Urinary bladder (tissue), 4 donors: Measurements from ENCODE around the gene SLC25A26. TPM values are rescaled to one million over a fixed set of nuclear protein-coding genes. Genes with fewer than 3 reads are reported as not detected.
"Not testable (repeated sequence)": the region's sequence is repeated elsewhere in the genome, so short reads cannot be mapped to it uniquely, and the experiment has no call there.

ENCODE experiments used
- DNase-seq: peaks from one replicate; pipeline ENCODE4 v3.0.0-alpha.2; 2015; ENCODE audit errors: extremely low spot score
- H3K27ac ChIP-seq: one replicate; pipeline ENCODE4 v1.5.1; 2013; ENCODE audit warnings: low read depth, mild to moderate bottlenecking, moderate library complexity
- H3K36me3 ChIP-seq: one replicate; pipeline ENCODE4 v1.6.1; 2013; ENCODE audit warnings: mild to moderate bottlenecking, moderate library complexity; ENCODE audit not compliant: insufficient read depth
- H3K4me1 ChIP-seq: one replicate; pipeline ENCODE4 v1.6.1; 2013; ENCODE audit warnings: mild to moderate bottlenecking, moderate library complexity; ENCODE audit not compliant: insufficient read depth
- H3K4me3 ChIP-seq: one replicate; pipeline ENCODE4 v1.5.1; 2013; ENCODE audit warnings: low read depth, low read length
- WGBS: extraction: QIAGEN DNeasy Blood & Tissue Kit; methylation state at CpG from one replicate; pipeline ENCODE4 v1.1.7; 2013; 5-methylcytosine and 5-hydroxymethylcytosine counted together
- polyA plus RNA-seq: library from polyadenylated mRNA; stranded (reverse); fragments of 200-250 nt; gene quantifications from one replicate; pipeline ENCODE4 v1.2.3, GENCODE V29; 2013
- total RNA-seq: library from RNA; depleted of rRNA; stranded (reverse); fragments of >200 nt; gene quantifications from one replicate; pipeline ENCODE4 v1.2.3, GENCODE V29; 2014
- donor health status: healthy with polysubstance abuse.
- donor health status: healthy.

SLC25A26 gene
- total and polyA plus RNA-seq, 2 donors: 19.1 to 21.6 TPM

- H3K4me1 ChIP-seq: no peaks in the 10 kb centered on the region
- no peaks in the 10 kb centered on the region for H3K36me3 ChIP-seq
- 72% methylated on average over 2 of the region's 2 CpGs for WGBS
- H3K27ac ChIP-seq: no peak overlapping the region
- no peak overlapping the region for H3K4me3 ChIP-seq
- DNase-seq: no peak
Observed at GRCh38 chr3:66297900-66298299, 77.1 kb downstream of the SLC25A26 start.

GRCh38 chr3:66298591-66298990 lies 77.8 kb downstream of the SLC25A26 start:
- no peaks in the 10 kb centered on the region for H3K4me1 ChIP-seq
- DNase-seq: no peak
- no peak overlapping the region for H3K4me3 ChIP-seq
- no peaks in the 10 kb centered on the region for H3K36me3 ChIP-seq
- H3K27ac ChIP-seq: no peak overlapping the region
- 47% methylated on average over 1 of the region's 1 CpG for WGBS

GRCh38 chr3:66299085-66299484 lies 78.3 kb downstream of the SLC25A26 start:
- not testable (repeated sequence) for H3K27ac ChIP-seq, H3K4me1 ChIP-seq, DNase-seq, H3K36me3 ChIP-seq, H3K4me3 ChIP-seq
- 75% methylated on average over 7 of the region's 7 CpGs for WGBS

GRCh38 chr3:66299891-66300290 lies 79.1 kb downstream of the SLC25A26 start:
- Histone ChIP-seq H3K36me3 (no peaks in the 10 kb centered on the region), H3K27ac (no peak overlapping the region), H3K4me1 (no peaks in the 10 kb centered on the region), H3K4me3 (no peak overlapping the region)
- DNase-seq: no peak
- WGBS: 70% methylated on average over 4 of the region's 4 CpGs

- no peak overlapping the region for H3K4me3 ChIP-seq
- H3K36me3 ChIP-seq: no peaks in the 10 kb centered on the region
- no peak overlapping the region for H3K27ac ChIP-seq
- WGBS: 93% methylated on average over 3 of the region's 3 CpGs
- DNase-seq: no peak
- H3K4me1 ChIP-seq: no peaks in the 10 kb centered on the region
Observed at GRCh38 chr3:66302288-66302687, 81.5 kb downstream of the SLC25A26 start.

- 93% methylated on average over 3 of the region's 3 CpGs for WGBS
- H3K36me3 ChIP-seq: no peaks in the 10 kb centered on the region
- H3K27ac ChIP-seq: no peak overlapping the region
- H3K4me3 ChIP-seq: no peak overlapping the region
- no peak for DNase-seq
- H3K4me1 ChIP-seq: no peaks in the 10 kb centered on the region
Observed at GRCh38 chr3:66303491-66303901, 82.7 kb downstream of the SLC25A26 start.

GRCh38 chr3:66304293-66304692 lies 83.5 kb downstream of the SLC25A26 start:
- Histone ChIP-seq H3K36me3 (no peaks in the 10 kb centered on the region), H3K4me1 (no peaks in the 10 kb centered on the region), H3K27ac (no peak overlapping the region), H3K4me3 (no peak overlapping the region)
- no peak for DNase-seq
- WGBS: 92% methylated on average over 3 of the region's 3 CpGs

- H3K4me1 ChIP-seq, H3K4me3 ChIP-seq, H3K36me3 ChIP-seq, DNase-seq, H3K27ac ChIP-seq: not testable (repeated sequence)
- WGBS: 97% methylated on average over 7 of the region's 7 CpGs
Observed at GRCh38 chr3:66306086-66306485, 85.3 kb downstream of the SLC25A26 start.

- WGBS: 76% methylated on average over 4 of the region's 4 CpGs
- H3K4me3 ChIP-seq, DNase-seq, H3K27ac ChIP-seq, H3K36me3 ChIP-seq, H3K4me1 ChIP-seq: not testable (repeated sequence)
Observed at GRCh38 chr3:66306991-66307390, 86.2 kb downstream of the SLC25A26 start.

GRCh38 chr3:66312039-66312438 lies 91.2 kb downstream of the SLC25A26 start:
- Histone ChIP-seq H3K27ac (no peak overlapping the region), H3K36me3 (no peaks in the 10 kb centered on the region), H3K4me3 (no peak overlapping the region), H3K4me1 (no peaks in the 10 kb centered on the region)
- WGBS: 98% methylated on average over 4 of the region's 4 CpGs
- no peak for DNase-seq

- WGBS: 56% methylated on average over 6 of the region's 6 CpGs
- H3K4me3 ChIP-seq: no peak overlapping the region
Observed at GRCh38 chr3:66314455-66314854, 93.7 kb downstream of the SLC25A26 start.

GRCh38 chr3:66317750-66318376 lies 97.1 kb downstream of the SLC25A26 start:
- H3K4me1 ChIP-seq: no peaks in the 10 kb centered on the region
- no peak overlapping the region for H3K27ac ChIP-seq
- H3K4me3 ChIP-seq: no peak overlapping the region
- no peaks in the 10 kb centered on the region for H3K36me3 ChIP-seq
- no peak for DNase-seq
- WGBS: 85% methylated on average over 7 of the region's 7 CpGs

More at GRCh38 chr3:66314455-66314854, 93.7 kb downstream of the SLC25A26 start:
- Histone ChIP-seq H3K27ac (no peak overlapping the region), H3K36me3 (no peaks in the 10 kb centered on the region), H3K4me1 (no peaks in the 10 kb centered on the region)
- no peak for DNase-seq

- Histone ChIP-seq H3K27ac (no peak overlapping the region), H3K36me3 (no peaks in the 10 kb centered on the region), H3K4me3 (no peak overlapping the region), H3K4me1 (no peaks in the 10 kb centered on the region)
- WGBS: 77% methylated on average over 1 of the region's 1 CpG
- no peak for DNase-seq
Observed at GRCh38 chr3:66320390-66320789, 99.6 kb downstream of the SLC25A26 start.

- no peak overlapping the region for H3K4me3 ChIP-seq
- no peaks in the 10 kb centered on the region for H3K36me3 ChIP-seq
- H3K4me1 ChIP-seq: no peaks in the 10 kb centered on the region
- no peak for DNase-seq
- H3K27ac ChIP-seq: no peak overlapping the region
Observed at GRCh38 chr3:66322436-66322835, 101.6 kb downstream of the SLC25A26 start.

GRCh38 chr3:66326340-66326739 lies 105.5 kb downstream of the SLC25A26 start:
- H3K4me1 ChIP-seq: no peaks in the 10 kb centered on the region
- no peak for DNase-seq
- no peak overlapping the region for H3K27ac ChIP-seq
- H3K36me3 ChIP-seq: no peaks in the 10 kb centered on the region
- WGBS: 91% methylated on average over 6 of the region's 6 CpGs
- H3K4me3 ChIP-seq: no peak overlapping the region
